ENCODE results near the gene CNTN4.

DNA sequence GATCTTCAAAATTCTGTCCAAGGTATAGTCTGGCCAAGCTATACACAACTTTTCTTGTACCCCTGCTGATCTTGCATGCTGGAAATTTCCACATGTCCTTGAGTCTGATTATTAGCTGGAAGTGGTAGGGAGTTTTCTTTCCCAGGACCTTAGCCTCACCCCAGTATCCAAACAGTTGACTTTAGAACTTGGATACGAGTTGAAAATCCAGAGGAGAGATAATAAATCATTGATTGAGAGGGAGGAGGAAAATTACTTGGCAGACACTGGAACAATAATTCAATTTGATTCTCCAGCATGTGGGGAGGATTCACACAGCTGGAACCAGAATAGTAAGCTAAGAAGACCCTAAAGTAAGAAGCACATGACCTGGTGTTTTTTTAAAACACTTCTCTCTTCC lies 895.1 kb downstream of the CNTN4 start:
- TF ChIP-seq, protein P1, sequence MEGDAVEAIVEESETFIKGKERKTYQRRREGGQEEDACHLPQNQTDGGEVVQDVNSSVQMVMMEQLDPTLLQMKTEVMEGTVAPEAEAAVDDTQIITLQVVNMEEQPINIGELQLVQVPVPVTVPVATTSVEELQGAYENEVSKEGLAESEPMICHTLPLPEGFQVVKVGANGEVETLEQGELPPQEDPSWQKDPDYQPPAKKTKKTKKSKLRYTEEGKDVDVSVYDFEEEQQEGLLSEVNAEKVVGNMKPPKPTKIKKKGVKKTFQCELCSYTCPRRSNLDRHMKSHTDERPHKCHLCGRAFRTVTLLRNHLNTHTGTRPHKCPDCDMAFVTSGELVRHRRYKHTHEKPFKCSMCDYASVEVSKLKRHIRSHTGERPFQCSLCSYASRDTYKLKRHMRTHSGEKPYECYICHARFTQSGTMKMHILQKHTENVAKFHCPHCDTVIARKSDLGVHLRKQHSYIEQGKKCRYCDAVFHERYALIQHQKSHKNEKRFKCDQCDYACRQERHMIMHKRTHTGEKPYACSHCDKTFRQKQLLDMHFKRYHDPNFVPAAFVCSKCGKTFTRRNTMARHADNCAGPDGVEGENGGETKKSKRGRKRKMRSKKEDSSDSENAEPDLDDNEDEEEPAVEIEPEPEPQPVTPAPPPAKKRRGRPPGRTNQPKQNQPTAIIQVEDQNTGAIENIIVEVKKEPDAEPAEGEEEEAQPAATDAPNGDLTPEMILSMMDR (IDR thresholded peaks at IDR 0.05; ENCODE audit: extremely low read depth in 1 of 2, insufficient read depth in 1 of 2, low read depth in 1 of 2, low read length in 2 of 2): no peak
- TF ChIP-seq MYC (IDR thresholded peaks at IDR 0.05; ENCODE audit: low read depth, low read length) (no peak), POLR2A (IDR thresholded peaks at IDR 0.05; ENCODE audit: low read depth, low read length) (no peak), EZH2 (IDR thresholded peaks at IDR 0.05; ENCODE audit: borderline replicate concordance, low read depth, low read length, severe bottlenecking) (no peak), POLR2AphosphoS5 (IDR thresholded peaks at IDR 0.05; ENCODE audit: insufficient read depth, low read depth, low read length) (no peak), FOS (IDR thresholded peaks at IDR 0.05; ENCODE audit: borderline replicate concordance, insufficient read depth, low read length) (no peak), JUN (IDR thresholded peaks at IDR 0.05; ENCODE audit: borderline replicate concordance, insufficient read depth, insufficient read length, low read depth) (no peak)
- TF ChIP-seq, protein P2, sequence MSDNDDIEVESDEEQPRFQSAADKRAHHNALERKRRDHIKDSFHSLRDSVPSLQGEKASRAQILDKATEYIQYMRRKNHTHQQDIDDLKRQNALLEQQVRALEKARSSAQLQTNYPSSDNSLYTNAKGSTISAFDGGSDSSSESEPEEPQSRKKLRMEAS (IDR thresholded peaks at IDR 0.05; ENCODE audit: insufficient read depth, insufficient read length): no peak

Measured in endothelial cell of umbilical vein (primary cell).